NCI-H510A (cell line): Measurements from ENCODE around the gene UBA6.
"Not testable (repeated sequence)": the region's sequence is repeated elsewhere in the genome, so short reads cannot be mapped to it uniquely, and the experiment has no call there.

Experiments used
- DNase-seq: peaks from one replicate; lab custom pipeline; 2025; lab: John Stamatoyannopoulos, UW

The UBA6 gene

DNA sequence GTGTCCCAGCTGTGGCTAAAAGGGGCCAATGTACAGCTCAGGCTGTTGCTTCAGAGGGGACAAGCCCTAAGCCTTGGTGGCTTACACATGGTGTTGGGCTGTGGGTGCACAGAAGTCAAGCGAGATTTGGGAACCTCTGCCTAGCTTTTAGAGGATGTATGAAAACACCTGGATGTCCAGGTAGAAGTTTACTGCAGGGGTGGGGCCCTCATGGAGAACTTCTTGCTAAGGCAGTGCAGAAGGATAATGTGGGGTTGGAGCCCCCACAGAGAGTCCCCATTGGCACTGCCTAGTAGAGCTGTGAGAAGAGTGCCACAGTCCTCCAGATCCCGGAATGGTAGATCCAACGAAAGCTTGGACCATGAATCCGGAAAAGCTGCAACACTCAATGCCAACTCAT, 40.5 kb downstream of the UBA6 start:
- DNase-seq, result no peak

DNA sequence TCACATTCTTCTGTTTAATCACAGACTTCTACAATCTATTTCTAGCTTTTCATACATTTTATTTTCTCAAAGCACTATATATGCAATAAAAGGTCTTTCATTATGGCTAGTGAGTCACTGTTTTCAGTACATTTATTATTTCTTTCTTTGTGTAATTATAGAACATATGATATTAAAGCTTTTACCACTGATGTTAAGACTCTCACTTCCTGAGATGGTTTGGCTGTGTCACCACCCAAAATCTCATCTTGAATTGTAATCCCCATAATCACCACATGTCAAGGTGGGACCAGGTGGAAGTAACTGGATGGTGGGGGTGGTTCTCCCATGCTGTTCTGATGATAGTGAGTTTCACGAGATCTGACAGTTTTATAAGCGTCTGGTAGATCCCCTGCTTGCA, 41.9 kb downstream of the UBA6 start:
- DNase-seq, result no peak

- no peak for DNase-seq
Observed at GRCh38 chr4:67658302-67658701, 42.7 kb downstream of the UBA6 start.

- no peak for DNase-seq
Observed at GRCh38 chr4:67651536-67651935, 49.4 kb downstream of the UBA6 start.

DNA sequence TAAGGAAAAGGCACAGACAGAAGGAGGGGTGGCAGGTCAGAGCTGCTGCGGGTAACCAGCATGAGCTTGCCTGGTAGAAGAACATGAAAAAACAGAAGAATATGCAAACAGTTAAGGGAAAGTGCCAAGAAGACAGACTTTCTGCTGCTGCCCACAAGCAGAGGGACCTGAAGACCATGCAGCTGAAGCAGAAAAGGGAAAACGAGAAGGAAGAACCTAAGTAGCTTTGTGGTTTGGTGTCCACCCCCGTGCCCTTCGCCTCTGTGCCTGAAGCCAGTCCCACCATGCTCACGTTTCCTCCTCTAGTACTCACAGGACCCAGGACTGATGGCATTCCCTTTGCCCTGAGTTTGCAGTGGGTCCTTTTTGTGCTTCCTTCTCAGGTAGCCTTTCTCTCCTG, 62.8 kb downstream of the UBA6 start:
- DNase-seq, result no peak

DNA sequence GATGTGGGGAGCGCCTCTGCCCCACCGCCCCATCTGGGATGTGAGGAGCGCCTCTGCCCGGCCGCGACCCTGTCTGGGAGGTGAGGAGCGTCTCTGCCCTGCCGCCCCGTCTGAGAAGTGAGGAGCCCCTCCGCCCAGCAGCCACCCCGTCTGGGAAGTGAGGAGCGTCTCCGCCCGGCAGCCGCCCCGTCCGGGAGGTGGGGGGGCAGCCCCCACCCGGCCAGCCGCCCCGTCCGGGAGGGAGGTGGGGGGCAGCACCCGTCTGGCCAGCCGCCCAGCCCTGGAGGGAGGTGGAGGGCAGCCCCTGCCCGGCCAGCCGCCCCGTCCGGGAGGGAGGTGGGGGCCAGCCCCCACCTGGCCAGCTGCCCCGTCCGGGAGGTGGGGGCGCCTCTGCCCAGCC, 64.0 kb downstream of the UBA6 start:
- DNase-seq, result not testable (repeated sequence)

- DNase-seq, result no peak
Observed at GRCh38 chr4:67635331-67635730, 65.6 kb downstream of the UBA6 start.

GRCh38 chr4:67634741-67635140, 66.2 kb downstream of the UBA6 start:
- DNase-seq, result no peak

DNA sequence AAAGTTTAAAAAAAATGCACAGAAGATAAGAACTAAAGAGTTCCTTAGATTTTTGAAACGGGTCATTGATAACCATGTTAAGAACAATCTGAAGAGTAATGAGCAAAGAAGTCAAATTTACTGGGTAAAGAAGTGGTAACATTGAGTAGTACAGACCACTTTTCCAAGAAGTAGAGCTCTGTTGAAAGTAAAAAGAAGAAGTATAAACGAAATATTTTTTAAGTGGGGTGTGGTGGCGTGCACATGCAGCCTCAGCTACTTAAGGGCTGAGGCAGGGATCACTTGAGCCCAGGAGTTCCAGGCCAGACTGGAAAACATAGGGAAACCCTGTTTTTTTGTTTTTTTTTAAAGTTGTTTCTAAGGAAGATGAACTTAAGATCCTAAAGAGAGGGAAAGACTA, 68.5 kb downstream of the UBA6 start:
- DNase-seq, result no peak

DNA sequence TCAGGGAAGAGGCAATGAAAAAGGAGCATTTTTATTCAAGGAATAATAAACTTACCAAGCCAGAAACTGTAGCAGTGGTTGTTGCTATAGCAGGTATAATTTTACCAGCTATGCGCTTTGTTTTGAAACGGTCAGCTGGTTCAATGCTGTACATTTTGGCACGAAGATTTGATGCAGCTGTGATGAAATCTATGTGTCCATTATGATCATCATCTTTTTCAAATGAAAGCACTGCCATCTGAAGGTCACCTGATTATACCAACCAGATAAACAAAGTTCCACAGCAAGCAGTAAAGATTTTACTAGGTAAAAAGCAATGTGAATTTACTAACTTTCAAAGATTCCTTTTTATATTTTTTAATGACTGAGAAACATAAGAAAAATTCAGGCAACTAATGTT, 76.0 kb downstream of the UBA6 start:
- DNase-seq, result no peak

GRCh38 chr4:67616478-67616877, 84.5 kb downstream of the UBA6 start:
- DNase-seq, result no peak

GRCh38 chr4:67615119-67615518, 85.8 kb downstream of the UBA6 start:
- no peak for DNase-seq

DNA sequence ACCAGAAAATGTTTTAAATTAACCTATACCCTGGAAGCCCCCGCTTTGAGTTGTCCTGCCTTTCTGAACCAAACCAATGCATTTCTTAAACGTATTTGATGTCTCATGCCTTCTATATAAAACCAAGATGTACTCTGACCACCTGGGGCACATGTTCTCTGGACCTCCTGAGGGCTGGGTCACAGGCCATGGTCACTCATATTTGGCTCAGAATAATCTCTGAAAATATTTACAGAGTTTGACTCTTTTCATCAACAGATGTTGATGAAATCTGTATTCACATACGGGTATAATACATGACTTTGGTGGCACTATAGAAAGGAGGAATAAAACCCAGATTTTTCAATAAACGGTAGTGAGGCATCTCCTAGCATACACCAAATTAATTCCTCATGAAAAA, 86.8 kb downstream of the UBA6 start:
- no peak for DNase-seq

GRCh38 chr4:67608027-67608426, 92.9 kb downstream of the UBA6 start:
- no peak for DNase-seq

DNA sequence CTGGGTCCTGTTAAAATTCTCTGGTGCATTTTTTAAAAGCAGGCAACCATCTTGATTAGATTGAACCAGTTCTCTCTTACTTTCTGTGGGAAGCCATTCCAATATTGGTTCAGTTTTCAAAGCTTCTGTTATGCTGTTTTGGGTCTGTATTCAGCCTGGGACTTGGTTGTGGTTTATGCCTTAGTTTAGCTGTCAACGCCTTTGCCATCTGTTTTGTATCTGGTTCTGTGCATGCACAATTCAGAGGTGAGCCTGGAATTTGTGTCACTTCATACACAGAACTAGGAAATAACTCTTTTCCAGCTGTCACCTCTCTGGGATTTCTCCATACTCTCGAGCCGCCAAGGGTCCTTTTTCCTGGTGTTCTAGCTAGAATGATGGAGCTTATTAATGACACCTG, 96.2 kb downstream of the UBA6 start:
- DNase-seq, result no peak

GRCh38 chr4:67604029-67604381, 97.0 kb downstream of the UBA6 start:
- no peak for DNase-seq

DNA sequence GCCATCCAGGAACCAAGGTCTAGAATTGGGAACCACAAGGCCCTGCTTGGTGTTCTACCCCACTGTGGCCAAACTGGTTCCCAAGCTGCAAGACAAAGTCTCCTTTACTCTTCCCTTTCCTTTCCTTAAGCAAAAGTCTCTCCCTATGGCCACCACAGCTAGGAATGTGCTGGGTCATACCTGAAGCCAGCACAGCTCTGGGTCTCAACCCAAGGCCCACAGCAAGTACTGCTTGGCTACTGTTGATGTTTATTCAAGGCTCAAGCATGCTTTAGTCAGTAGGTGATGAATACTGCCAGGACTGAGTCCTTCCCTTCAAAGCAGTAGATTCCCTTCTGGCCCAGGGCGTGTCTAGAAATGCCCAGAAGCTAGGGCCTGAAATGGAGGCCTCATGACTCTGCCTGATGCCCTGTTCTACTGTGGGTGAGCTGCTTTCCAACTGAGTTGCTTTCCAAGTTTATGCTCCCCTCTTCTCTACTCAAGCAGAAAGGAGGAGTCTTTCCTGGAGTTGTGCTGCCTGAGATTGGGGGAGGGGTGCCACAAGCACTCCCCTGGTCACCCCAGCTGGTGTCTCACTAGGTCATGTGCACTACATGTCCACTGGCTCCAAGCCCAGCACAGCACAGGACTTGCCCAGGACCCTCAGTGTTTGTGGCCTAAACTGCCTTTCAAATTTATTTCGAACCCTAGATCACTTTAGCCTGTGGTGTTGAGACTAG, 97.5 kb downstream of the UBA6 start:
- DNase-seq, result no peak

GRCh38 chr4:67593741-67594175, 107.2 kb downstream of the UBA6 start:
- DNase-seq, result no peak

- DNase-seq, result no peak
Observed at GRCh38 chr4:67587156-67587555, 113.8 kb downstream of the UBA6 start.

- no peak for DNase-seq
Observed at GRCh38 chr4:67584496-67584895, 116.5 kb downstream of the UBA6 start.

DNA sequence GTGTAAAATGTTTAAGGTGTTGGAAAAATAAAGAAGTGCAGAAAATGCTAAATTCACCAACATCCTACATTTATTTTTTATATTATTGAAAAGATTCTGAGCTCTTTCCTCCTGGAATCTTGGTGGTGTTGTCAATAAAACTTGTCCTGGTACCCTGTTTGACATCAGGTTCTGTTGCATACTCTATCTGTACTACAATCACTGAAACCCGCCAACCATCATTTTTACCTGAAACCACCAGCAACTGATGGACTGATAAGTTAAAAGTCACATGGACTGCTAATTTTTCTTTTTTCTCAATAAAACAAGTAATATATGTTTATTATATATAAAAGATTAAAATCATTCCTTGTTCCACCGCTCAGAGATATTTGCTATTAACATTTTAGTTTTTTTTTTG, 119.0 kb downstream of the UBA6 start:
- DNase-seq, result no peak

DNA sequence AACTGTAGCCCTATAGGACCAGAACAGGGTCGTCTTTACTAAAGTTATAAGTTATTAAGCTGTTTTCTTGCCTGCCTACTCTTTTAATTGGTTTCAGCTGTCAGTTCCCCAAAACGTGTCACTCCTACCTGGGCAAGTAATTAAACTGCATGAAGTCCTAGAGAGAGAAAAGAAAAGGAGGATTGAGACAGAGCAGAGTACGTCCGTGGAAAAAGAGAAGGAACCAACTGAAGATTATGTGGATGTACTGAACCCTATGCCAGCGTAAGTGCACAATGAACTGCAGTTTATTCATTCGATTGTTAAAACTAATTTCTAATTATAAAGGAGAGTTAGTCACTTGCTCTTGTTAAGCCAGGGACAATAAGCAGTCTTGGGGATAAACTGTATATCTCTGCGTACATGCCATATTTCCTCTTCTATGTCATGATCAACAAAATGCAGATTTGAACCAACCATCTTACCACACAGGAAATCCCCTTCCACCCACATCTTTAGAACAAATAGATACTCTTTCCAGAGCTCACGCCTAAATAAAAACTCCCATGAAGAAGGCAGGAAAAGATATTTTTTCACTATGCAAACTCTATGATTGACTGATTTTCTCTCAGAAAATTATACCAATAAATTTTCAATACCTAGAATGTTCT, 119.6 kb downstream of the UBA6 start:
- no peak for DNase-seq

- no peak for DNase-seq
Observed at GRCh38 chr4:67580577-67580976, 120.4 kb downstream of the UBA6 start.

DNA sequence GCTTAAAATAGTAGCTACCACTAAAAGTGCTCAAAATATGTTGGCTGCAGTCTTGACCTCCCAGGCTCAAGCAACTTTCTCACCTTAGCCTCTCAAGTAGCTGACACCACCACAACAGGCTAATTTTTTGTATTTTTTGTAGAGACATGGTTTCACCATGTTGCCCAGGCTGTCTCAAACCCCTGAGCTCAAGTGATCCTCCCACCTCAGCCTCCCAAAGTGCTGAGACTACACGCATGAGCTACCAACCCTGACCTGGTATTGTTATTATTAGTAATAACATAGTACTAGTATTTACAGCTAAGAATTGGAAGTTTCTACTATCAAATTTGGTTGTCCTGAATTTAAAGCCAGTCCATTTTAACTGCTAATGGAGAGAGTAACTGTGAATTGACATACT, 124.4 kb downstream of the UBA6 start:
- DNase-seq, result no peak
